ENCODE results near the gene AMN. TPM values are rescaled to one million over a fixed set of nuclear protein-coding genes. Genes with fewer than 3 reads are reported as not detected.

Gene AMN
- total RNA-seq, 2 experiments from 2014 or later = 0.35 to 5.6 TPM

DNA sequence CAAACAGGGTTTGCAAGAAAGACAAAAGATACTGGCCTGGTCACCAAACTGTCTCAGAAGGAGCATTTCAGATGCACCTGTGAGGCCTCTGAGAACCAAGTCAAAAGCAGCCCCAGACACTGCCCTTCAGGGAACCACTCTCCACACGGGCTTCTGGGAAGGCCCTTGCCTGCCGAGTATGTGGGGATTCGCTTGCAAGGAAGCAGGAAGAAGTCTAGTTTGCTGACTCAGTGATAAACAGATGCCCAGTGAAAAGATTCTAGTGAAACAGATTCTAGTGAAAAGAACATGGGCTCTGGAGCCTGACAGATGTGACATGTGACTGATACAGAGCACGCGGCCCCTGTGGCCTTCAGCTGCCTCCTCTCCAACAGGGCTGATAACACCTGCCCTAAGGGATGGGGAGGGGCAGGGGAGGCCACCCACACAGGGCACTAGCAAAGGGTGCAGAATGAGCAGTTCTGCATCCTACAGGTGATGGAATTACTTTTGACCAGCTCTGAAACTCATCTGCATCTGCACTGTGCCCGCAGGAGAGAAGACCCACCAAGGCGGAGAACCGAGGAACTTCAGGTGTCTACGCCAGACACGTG is 19.1 kb downstream of the AMN start:
- Histone ChIP-seq H2AFZ (ENCODE audit: low read length) (peak overlapping the region; percentile 50; the same call in 1 of the 2 replicates), H4K20me1 (ENCODE audit: insufficient read depth, low read length) (no peaks in the 10 kb centered on the region), H3K36me3 (ENCODE audit: insufficient read depth, low read length) (no peaks in the 10 kb centered on the region), H3K9me3 (ENCODE audit: low read length) (no peaks in the 10 kb centered on the region), H3K4me2 (ENCODE audit: low read length) (peak overlapping the region; percentile 24; the same call in 1 of the 2 replicates), H3K27ac (ENCODE audit: low read depth, low read length, poor library complexity, severe bottlenecking) (no peak overlapping the region), H3K79me2 (ENCODE audit: insufficient read depth, low read depth, low read length) (no peaks in the 10 kb centered on the region), H3K4me3 (ENCODE audit: low read depth, low read length, poor library complexity, severe bottlenecking) (no peak overlapping the region), H3K4me1 (ENCODE audit: insufficient read depth, low read length, poor library complexity, severe bottlenecking) (peaks cover 23% of the 10 kb centered on the region), H3K9me2 (ENCODE audit: insufficient read depth, low read length) (no peaks in the 10 kb centered on the region)
- ChIA-PET POLR2A (interaction anchor here (0.6 kb wide), 1 partner anchor 91 kb away, joined by 5 read pairs; no protein-coding TSS in a partner anchor), CTCF (ENCODE audit: unreplicated experiment) (no interaction called here)
- BruUV-seq (replicated peaks) = no TSS peak
- peak; percentile 38 for DNase-seq (ENCODE audit: low spot score)
- no peak for TF ChIP-seq EZH2phosphoT487 (IDR thresholded peaks at IDR 0.05; ENCODE audit: borderline replicate concordance, low read depth, low read length)
- TF ChIP-seq, protein P1, sequence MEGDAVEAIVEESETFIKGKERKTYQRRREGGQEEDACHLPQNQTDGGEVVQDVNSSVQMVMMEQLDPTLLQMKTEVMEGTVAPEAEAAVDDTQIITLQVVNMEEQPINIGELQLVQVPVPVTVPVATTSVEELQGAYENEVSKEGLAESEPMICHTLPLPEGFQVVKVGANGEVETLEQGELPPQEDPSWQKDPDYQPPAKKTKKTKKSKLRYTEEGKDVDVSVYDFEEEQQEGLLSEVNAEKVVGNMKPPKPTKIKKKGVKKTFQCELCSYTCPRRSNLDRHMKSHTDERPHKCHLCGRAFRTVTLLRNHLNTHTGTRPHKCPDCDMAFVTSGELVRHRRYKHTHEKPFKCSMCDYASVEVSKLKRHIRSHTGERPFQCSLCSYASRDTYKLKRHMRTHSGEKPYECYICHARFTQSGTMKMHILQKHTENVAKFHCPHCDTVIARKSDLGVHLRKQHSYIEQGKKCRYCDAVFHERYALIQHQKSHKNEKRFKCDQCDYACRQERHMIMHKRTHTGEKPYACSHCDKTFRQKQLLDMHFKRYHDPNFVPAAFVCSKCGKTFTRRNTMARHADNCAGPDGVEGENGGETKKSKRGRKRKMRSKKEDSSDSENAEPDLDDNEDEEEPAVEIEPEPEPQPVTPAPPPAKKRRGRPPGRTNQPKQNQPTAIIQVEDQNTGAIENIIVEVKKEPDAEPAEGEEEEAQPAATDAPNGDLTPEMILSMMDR (conservative IDR thresholded peaks at IDR 0.05; ENCODE audit: low read length) = no peak
- intact Hi-C loops (cut with micrococcal nuclease; ENCODE audit: unreplicated experiment) = no loop called here

DNA sequence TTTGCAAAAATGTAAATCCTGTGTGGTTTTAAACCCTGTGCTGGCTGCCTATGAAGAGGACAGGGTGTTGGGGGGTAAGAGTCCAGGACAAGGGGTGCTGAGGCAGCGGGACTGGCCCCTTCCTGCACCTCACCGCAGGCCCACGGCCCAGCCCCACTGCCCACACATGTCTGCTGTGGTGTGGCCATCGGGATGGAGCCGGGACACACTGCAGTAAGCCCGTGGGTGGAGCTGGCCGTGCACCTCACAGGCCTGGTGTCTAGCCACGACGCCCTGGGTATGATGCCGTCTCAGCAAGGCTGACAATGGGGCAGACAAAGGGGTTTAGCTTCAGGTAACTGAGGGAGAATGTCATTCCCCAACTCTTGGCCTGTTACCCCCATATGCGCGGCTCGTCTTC is 19.6 kb downstream of the AMN start:
- peak overlapping the region; percentile 50; the same call in 1 of the 2 replicates for H2AFZ ChIP-seq (ENCODE audit: low read length)
- ChIA-PET CTCF (ENCODE audit: unreplicated experiment) (no interaction called here), POLR2A (interaction anchor here (0.6 kb wide), 1 partner anchor 119 kb away, joined by 3 read pairs; no protein-coding TSS in a partner anchor)
- H3K9me2 ChIP-seq (ENCODE audit: insufficient read depth, low read length) = no peaks in the 10 kb centered on the region
- no peaks in the 10 kb centered on the region for H3K9me3 ChIP-seq (ENCODE audit: low read length)
- H3K36me3 ChIP-seq (ENCODE audit: insufficient read depth, low read length) = no peaks in the 10 kb centered on the region
- intact Hi-C loops (cut with micrococcal nuclease; ENCODE audit: unreplicated experiment) = no loop called here
- no TSS peak for BruUV-seq (replicated peaks)
- H4K20me1 ChIP-seq (ENCODE audit: insufficient read depth, low read length) = no peaks in the 10 kb centered on the region
- H3K4me2 ChIP-seq (ENCODE audit: low read length) = no peak overlapping the region
- H3K4me3 ChIP-seq (ENCODE audit: low read depth, low read length, poor library complexity, severe bottlenecking) = no peak overlapping the region
- H3K27ac ChIP-seq (ENCODE audit: low read depth, low read length, poor library complexity, severe bottlenecking) = no peak overlapping the region
- TF ChIP-seq, protein P1 (conservative IDR thresholded peaks at IDR 0.05; ENCODE audit: low read length) = no peak
- TF ChIP-seq EZH2phosphoT487 (IDR thresholded peaks at IDR 0.05; ENCODE audit: borderline replicate concordance, low read depth, low read length) = no peak
- no peak for DNase-seq (ENCODE audit: low spot score)
- H3K79me2 ChIP-seq (ENCODE audit: insufficient read depth, low read depth, low read length) = no peaks in the 10 kb centered on the region
- peaks cover 25% of the 10 kb centered on the region for H3K4me1 ChIP-seq (ENCODE audit: insufficient read depth, low read length, poor library complexity, severe bottlenecking)

DNA sequence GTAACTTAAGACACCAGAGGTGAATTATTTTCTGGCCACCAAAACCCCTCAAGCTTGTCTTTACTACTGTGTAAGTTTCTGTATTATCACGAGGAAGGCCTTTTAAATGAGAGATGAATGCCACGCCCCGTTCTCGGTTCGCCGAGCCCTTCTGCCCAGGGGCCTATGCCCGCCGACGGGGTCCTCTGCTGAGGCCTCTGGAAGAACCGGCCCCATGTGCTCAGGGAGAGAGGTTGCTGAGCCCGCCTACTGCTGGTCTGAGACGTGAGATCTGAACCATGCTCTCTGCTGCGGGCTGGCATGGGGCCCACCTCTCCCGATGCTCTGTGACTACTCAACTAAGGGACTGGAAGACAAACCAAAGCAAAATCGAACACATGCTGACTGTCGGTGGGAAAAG is 21.0 kb downstream of the AMN start:
- ChIA-PET POLR2A (no interaction called here), CTCF (ENCODE audit: unreplicated experiment) (no interaction called here)
- Histone ChIP-seq H4K20me1 (ENCODE audit: insufficient read depth, low read length) (no peaks in the 10 kb centered on the region), H3K36me3 (ENCODE audit: insufficient read depth, low read length) (no peaks in the 10 kb centered on the region), H3K9me3 (ENCODE audit: low read length) (no peaks in the 10 kb centered on the region), H3K4me2 (ENCODE audit: low read length) (no peak overlapping the region), H3K79me2 (ENCODE audit: insufficient read depth, low read depth, low read length) (no peaks in the 10 kb centered on the region), H3K4me1 (ENCODE audit: insufficient read depth, low read length, poor library complexity, severe bottlenecking) (peaks cover 27% of the 10 kb centered on the region), H2AFZ (ENCODE audit: low read length) (no peak overlapping the region), H3K4me3 (ENCODE audit: low read depth, low read length, poor library complexity, severe bottlenecking) (no peak overlapping the region), H3K27ac (ENCODE audit: low read depth, low read length, poor library complexity, severe bottlenecking) (no peak overlapping the region), H3K9me2 (ENCODE audit: insufficient read depth, low read length) (no peaks in the 10 kb centered on the region)
- intact Hi-C loops (cut with micrococcal nuclease; ENCODE audit: unreplicated experiment) = no loop called here
- TF ChIP-seq EZH2phosphoT487 (IDR thresholded peaks at IDR 0.05; ENCODE audit: borderline replicate concordance, low read depth, low read length) = no peak
- TF ChIP-seq, protein P1 (conservative IDR thresholded peaks at IDR 0.05; ENCODE audit: low read length) = no peak
- DNase-seq (ENCODE audit: low spot score) = no peak
- BruUV-seq (replicated peaks) = no TSS peak
